22Rv1 (cell line): ENCODE measurements around the gene PIP4P1.

Source experiments
- H3K27ac ChIP-seq: fragments of 450-650 bp; 2 replicates; pipeline ENCODE4 v1.5.1; 2017
- ZFX ChIP-seq: fragments of 450-650 bp; IDR thresholded peaks from 2 replicates; pipeline ENCODE4 v1.6.1; 2017; ENCODE audit warnings: antibody characterized with exemption, borderline replicate concordance
- TF ChIP-seq, protein P1 (sequence below): fragments of 450-650 bp; IDR thresholded peaks from 2 replicates; pipeline ENCODE4 v1.5.1; 2017; ENCODE audit warnings: mild to moderate bottlenecking

Gene PIP4P1

DNA sequence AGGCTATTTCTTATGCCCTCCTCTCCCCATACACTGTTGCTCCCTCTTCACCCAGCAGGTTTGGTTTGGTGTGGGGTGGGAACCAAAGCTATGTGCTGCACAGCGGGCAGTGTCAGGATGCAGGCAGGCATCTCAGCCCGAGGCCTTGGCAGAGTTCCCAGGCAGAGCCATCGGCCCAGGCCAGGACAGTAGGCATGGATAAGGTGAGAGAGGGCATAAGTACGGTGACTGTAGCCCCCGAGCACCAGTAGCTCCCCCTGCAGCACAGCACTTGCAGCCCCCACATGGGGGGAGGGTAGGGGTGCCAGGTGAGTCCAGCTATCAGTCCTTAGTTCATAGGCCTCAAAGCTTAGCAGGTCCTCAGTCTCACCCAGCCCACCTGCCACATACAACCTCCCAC is 32.4 kb downstream of the PIP4P1 start:
- H3K27ac ChIP-seq: no peak overlapping the region
- TF ChIP-seq ZFX: no peak
- TF ChIP-seq, protein P1, sequence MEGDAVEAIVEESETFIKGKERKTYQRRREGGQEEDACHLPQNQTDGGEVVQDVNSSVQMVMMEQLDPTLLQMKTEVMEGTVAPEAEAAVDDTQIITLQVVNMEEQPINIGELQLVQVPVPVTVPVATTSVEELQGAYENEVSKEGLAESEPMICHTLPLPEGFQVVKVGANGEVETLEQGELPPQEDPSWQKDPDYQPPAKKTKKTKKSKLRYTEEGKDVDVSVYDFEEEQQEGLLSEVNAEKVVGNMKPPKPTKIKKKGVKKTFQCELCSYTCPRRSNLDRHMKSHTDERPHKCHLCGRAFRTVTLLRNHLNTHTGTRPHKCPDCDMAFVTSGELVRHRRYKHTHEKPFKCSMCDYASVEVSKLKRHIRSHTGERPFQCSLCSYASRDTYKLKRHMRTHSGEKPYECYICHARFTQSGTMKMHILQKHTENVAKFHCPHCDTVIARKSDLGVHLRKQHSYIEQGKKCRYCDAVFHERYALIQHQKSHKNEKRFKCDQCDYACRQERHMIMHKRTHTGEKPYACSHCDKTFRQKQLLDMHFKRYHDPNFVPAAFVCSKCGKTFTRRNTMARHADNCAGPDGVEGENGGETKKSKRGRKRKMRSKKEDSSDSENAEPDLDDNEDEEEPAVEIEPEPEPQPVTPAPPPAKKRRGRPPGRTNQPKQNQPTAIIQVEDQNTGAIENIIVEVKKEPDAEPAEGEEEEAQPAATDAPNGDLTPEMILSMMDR: no peak

GRCh38 chr14:20428010-20428365 is 33.2 kb downstream of the PIP4P1 start:
- no peak for TF ChIP-seq ZFX
- TF ChIP-seq, protein P1: no peak
- H3K27ac ChIP-seq: no peak overlapping the region

- TF ChIP-seq, protein P1: no peak
- no peak for TF ChIP-seq ZFX
- H3K27ac ChIP-seq: no peak overlapping the region
Observed at GRCh38 chr14:20427231-20428009, 33.8 kb downstream of the PIP4P1 start.

- H3K27ac ChIP-seq: no peak overlapping the region
Observed at GRCh38 chr14:20424851-20425250, 36.4 kb downstream of the PIP4P1 start.

DNA sequence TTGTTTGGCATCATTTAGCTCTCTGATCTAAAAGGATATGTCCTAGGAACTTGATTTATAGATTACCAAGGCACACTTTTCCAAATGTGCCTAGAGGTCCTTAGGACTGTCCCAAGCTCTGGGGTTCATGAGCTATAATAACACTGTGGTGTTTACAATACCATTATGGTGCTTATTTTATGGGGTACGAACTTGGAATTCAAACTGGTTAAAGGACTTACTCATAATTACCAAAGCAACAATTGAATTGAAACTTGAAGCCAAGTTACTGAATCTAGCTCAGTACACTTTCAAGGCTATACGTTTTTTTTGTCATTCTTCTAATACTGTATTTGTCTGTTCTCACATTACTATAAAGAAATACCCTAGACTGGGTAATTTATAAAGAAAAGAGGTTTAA is 38.3 kb downstream of the PIP4P1 start:
- TF ChIP-seq ZFX: no peak
- TF ChIP-seq, protein P1: no peak
- no peak overlapping the region for H3K27ac ChIP-seq

More at GRCh38 chr14:20424851-20425250, 36.4 kb downstream of the PIP4P1 start:
- TF ChIP-seq, protein P1: no peak
- TF ChIP-seq ZFX: no peak

GRCh38 chr14:20421267-20421666 is 40.0 kb downstream of the PIP4P1 start:
- H3K27ac ChIP-seq: no peak overlapping the region
- TF ChIP-seq, protein P1: no peak
- no peak for TF ChIP-seq ZFX

- H3K27ac ChIP-seq: peak overlapping the region; percentile 70
- no peak for TF ChIP-seq ZFX
- TF ChIP-seq, protein P1: no peak
Observed at GRCh38 chr14:20419419-20419818, 41.8 kb downstream of the PIP4P1 start.
